Activated CD8-positive, alpha-beta memory T cell treated with anti-CD3 and anti-CD28 coated beads, Interleukin-2, amount 50 U/mL, for 48 hours (primary cell): ENCODE data around the gene GALNT2.

Experiments
- DNase-seq: peaks from one replicate; pipeline ENCODE4 v3.0.0-alpha.2; 2020

GALNT2 gene

DNA sequence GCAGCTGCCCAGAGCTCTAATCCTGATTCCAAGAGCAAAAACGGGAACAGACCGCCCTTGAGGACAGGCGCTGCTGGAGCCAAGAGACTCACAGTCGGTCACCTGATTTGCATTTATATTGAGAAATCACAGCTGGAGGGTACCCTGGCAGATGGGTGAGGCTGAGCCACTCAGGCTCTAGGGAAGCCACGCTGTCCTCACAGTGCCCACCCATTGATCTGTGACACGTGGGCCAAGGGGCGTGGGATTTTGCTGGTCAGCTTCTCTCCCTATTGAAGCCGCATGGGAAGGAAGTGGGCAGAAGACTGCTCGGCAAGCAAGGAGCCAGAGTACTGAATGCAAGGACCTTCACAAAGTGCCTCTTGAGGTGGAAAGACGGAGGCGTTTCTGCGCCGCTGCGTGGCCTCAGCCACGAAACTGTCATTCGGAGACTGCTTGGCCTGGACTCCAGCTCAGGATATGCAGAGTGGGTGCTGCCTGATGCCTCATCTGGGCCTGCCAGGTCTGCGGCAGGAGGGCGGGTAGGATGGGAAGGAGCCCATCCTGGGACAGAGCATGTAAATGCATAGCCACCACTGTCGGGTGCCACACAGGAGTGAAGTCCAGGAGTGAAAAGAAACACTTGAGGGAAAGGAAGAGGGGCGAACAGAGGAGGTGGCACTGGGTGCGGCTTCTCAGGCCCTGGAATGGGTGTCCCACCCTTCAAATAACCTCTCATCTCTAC lies 219.3 kb downstream of the GALNT2 start:
- DNase-seq: no peak

DNA sequence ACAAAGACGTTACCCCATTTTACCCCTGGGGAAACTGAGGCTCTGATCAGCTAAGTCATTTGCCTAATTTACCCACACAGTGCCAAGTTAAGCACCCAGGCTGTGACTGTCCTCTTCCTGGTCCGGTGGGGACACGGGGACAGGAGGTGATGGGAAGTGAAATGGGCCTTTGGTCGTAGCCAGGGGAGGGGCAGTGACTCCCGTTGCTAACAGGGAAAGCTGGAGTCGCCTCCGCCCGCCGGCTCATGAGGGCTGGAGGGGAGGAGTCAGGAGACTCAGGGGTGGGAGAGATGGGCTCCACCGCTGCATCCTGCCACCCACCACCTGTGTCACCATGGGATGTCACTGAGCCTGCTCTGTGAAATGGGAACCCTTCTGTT lies 219.8 kb downstream of the GALNT2 start:
- no peak for DNase-seq

DNA sequence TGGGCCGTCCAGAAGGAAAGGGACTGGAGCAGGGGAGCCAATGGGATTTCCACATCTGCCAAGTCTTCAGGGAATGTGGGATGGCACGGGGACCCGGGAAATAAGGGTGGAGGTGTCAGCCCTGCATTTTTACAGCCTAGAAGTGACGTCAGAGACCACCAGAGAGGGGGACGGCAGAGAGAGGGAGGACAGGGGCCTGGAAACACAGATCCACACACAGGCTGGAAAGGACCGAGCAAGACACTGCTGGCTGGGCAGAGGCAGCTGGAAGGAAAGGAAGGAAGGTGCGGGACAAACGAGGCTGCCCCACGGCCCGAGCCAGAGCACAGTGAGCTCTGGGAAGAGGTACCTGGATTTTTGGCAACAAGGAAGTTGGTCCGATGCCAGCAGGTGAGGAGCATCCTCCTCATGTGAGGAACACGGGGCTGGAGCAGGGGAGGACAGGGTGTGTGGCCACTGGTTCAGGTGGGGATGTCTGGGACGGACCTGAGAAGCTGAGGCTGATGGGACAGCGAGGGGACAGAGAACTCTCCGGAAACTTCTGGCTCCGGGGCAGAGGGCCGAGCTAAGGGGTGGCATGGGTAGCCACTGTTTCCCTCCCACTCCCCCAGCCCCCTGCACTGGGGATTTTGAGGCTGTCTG lies 220.8 kb downstream of the GALNT2 start:
- DNase-seq: no peak

DNA sequence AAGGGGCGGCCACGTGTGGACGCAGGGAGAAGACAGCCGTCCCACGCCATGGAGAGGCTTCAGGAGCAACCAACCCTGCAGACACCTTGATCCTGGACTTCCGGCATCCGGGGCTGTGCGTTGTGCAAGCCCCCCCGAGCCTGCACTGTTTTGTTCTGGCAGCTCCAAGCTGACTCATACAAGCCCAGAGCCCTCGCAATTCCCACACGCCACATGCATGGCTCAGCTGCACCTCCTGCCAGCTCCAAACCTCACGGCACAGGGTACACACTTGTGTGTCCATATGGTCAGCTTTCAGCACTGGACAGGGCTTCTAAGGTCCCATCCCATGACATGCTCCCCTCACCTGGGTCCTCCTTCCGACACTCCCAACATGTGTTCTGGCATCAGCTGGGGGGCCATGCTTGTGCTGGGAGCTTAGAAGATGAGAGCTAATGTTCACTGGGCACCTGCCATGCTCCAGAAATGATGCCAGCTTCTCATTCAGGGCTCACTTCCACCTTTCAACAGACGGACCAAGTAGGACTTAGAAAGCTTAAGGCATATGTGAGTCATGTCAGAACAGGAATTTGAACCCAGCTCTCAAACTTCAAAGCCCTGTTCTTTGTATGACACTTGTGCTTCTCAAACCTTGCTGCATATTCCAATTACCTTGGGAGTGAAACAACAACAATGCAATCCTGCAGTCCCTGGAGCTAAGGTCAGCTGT lies 221.8 kb downstream of the GALNT2 start:
- DNase-seq: no peak

DNA sequence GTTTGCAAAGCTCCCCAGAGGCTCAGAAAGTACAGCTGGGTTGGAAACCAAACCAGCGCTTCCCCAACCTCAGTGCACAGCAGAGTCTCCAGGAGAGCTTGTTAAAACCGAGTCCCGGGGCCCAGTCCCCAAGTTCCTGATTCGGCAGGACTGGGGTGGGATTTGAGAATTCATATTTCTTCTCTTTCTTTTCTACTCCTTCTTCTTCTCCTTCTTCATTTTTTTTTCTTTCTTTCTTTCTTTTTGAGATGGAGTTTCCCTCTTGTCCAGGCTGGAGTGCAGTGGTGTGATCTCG lies 222.3 kb downstream of the GALNT2 start:
- DNase-seq: no peak

DNA sequence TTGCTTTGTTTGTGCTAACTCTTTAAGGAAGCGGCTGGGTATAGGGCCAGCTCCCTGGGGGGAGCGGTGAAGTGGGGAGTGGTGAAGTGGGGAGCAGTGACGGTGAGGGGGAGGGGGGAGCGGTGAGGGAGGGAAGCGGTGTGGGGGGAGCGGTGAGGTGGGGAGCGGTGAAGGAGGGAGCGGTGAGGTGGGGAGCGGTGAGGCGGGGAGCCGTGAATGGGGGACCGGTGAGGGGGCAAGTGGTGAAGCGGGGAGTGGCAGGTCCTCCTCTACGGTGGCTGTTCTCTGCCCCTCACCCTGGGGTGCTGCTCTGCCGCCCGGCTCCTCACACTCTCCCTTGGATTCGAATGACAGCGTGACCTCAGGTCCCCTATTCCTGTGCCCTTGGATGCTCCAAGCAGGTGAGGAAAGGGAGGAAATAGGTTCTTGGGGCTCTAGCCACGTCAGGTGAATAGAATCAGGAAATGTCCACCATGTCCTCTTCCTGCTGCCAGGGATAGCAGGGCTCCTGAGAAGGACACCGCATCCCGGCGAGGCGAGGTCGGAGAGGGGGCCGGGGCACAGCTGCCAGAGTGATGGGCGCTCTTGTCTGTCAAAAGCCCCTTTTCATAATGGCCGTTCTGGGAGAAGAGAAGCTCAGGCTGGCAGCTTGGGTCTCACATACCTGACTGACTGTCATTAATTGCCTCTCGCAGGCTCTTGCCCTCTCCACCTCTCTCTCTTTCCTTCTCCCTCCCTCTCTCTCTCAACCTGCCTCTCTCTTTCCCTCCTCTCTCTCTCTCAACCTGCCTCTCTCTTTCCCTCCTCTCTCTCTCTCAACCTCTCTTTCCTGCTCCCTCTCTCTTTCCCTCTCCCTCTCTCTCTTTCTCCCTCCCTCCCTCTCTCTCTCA lies 224.9 kb downstream of the GALNT2 start:
- DNase-seq: no peak

DNA sequence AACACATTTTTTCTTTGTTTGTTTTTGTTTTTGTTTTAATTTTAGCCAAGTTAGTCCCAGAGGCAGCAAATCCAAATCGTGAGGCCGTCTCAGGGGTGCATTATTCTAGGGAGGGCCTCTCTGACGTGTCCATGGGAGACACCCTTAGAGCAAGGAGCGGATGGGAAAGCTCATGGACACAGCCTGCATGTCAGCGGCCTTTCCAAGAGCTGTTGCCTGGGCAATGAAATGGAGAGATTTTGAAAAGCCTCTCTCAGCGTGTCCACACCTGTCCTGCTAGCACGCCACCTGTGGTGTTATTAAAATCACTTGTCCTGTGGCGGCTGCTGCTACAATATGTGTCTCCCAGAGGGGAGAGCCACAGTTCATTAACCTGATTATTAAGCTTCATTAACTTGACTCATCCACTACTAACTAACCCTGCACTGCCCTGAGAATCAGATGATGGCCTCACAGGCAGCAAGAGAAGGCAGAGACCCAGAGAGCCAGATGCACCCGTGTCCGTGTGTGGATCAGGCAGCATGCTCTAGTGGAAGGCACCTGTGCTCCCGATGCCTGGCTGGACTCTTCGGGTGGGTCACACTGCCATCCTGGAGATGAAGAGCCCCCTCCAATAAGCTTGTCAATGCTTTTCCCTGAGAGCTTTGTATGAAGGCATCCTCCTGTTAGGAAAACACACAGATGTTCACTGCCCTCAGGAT lies 225.8 kb downstream of the GALNT2 start:
- DNase-seq: no peak

DNA sequence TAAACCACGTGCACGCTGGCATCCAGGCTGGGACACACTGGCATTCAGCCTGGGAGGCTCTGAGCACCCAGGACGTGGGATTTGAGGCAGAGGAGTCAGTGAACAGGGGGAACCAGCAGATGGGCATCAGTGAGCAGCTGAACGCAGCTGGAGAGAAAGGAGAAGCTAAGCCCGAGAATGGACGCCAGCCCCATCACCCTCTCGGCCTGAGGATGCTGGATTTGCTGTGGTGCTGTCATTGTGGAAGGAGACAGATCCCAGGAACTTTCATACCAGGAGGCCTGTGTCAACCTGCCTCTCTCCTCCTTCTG lies 226.3 kb downstream of the GALNT2 start:
- DNase-seq: no peak

DNA sequence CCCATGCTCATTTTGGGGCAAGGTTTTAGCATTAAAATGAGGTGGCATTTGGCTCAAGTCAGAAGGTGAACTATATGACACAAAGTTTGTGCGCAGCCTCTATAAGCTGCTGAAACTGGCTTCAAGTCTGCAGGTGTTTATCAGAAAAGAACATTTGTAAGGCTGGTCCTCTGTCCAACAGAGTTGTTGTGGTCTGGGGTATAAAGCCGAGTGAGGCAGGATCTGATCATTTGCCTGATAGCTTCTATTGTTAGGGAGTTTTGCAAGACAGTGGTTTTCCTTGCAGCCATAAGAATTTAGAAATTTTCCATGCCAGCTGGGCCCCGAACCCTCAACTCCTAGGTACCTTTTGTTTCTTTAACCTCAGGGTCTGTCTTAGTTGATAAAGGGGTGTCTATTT lies 228.3 kb downstream of the GALNT2 start:
- no peak for DNase-seq

DNA sequence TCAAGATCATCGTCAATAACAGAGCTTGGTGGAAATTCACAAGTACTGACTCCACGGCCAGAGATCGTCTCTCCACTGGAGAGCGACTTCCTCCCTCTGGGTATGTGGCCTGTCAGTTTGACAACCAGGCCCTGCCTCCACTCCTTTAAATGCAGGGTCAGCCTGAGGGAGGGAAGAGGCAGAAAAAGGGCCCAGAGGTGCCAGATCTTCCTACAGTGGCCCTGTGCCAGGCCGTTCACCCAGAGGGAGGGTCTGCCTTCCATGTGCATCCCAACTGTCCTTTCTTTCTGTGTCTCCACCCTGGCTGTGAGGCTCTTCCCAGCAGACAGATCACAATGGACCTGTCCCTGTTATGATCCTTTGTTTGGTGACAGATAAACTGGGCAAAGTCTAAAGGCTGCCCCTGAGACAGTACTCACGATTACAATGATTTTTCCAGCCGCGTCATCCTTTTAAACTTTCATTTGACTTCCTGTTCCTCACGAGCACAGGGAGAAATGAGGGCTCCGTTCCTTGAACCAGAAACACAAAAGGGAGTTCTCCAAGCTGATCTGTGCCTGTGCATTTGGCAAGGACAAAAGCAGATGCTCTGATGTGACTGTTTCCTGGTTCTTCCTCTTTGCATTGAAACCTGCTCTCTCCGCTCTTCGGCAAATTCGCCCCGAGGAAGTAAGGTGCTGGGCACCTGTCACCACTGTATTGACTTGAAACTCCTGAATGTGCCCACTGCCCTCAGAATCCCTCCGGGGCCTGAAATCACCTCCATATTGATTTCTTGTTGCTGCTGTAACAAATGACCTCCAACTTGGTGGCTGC lies 232.4 kb downstream of the GALNT2 start:
- no peak for DNase-seq

DNA sequence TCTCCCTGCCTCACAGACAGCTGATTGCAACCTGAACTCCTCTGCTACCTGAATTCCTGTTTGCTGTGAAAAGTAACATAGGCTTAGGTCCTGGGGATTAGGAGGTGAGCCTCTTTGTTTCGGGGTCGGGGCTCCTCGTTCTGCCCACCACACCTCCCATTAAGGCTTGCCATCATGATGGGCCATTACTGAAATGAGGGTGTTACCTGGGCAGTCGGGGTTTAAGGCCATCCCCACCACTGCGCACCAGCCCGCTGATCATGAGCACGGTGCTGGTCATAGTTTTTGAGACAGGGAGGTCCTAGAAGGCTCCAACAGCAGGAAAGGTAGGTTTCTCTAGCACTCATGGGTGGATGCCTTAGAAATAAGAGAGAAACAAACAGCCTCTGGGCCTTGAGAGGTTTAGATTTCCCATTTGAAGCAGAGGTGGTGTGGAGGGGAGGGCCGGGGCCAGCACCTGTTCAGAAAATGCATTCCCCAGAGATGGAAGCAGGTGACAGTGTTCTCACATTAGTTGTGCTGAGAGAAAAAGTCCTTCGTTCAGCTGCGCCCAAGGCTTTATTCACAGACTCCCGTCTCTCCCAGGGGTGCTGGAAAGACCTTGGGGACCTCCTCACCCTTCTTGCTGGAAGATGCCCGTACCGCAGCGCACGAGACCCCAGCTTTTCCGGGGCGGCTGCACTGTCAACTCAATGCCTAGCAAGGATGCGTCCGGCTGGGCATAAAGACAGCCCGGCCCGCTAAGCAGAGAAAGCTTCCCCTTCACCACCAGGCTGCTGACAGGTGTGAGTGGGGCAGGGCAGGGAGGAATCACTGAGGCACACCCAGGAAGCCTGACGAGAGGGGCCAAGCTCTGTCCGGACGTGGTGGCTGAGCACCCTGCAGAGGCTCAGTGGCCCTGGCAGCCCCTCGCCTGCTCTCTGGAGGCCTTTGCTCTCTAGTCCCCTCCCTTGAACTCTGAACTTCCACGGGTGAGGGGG lies 233.6 kb downstream of the GALNT2 start:
- no peak for DNase-seq

DNA sequence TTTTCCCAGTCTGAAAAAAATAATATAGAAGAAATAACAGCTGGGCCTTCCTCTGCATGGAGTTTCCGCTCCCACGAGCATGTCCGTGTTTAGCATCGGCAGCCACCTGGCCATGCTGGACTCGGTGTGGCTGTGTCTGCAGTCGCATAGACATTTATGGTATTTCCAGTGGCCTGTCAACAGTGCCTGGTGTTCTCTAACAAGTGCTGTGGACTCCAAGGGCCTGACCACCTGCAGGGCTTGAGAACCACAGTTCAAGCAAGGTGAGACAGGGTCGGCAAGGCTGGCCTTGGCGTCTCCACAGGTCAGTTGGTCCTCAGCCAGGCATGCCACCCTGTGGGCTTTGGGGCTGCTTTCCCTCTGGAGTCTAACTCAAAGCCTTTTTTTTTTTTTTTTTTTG lies 234.3 kb downstream of the GALNT2 start:
- no peak for DNase-seq

DNA sequence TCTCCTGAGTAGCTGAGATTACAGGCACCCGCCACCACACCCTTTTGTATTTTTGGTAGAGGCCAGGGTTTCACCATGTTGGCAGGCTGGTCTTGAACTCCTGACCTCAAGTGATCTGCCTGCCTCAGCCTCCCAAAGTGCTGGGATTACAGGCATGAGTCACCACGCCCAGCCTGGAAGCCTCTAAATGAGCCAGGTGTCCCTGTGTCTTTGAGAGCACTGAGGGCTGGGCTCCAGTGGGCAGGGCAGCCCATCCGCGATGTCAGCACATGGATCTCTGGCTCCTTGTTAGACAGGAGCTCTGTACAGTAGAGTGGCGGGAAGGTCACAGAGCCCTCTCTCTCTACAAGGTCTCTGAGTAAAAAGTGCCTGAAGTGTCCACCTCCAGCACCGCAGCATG lies 234.8 kb downstream of the GALNT2 start:
- DNase-seq: no peak

DNA sequence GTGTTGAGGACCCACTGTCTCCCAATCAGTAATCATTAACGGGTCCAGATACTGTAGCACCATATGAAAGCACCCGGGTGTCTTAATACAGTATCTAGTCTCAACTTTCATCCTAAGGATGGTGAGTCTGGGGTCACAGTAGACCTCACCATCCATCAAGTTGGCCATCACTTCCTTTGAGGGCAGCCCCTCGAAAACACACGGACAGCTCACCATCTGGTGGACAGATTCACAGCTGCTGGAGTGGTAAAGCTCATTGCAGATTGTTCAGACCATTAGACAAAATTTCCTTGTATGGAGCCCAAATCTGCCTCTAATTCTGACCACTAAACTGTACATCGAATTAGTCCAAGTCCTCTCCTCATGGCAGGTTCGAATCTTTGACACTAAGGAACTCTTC lies 236.0 kb downstream of the GALNT2 start:
- no peak for DNase-seq

DNA sequence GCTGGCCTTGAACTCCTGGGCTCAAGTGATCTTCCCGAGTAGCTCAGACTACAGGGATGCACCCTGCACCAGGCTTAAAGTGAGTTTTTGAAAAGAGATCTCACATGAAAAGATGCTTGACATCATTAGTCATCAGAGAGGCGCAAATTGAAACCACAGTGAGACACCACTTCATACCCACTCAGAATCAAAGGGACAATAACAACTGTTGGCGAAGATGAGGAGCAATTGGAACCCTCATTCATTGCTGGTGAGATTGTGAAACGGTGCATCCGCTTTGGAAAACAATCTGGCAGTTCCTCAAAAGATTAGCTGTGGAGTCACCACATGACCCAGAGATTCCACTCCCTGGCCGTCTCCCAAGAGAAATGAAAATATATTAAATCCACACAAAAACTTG lies 236.8 kb downstream of the GALNT2 start:
- no peak for DNase-seq

DNA sequence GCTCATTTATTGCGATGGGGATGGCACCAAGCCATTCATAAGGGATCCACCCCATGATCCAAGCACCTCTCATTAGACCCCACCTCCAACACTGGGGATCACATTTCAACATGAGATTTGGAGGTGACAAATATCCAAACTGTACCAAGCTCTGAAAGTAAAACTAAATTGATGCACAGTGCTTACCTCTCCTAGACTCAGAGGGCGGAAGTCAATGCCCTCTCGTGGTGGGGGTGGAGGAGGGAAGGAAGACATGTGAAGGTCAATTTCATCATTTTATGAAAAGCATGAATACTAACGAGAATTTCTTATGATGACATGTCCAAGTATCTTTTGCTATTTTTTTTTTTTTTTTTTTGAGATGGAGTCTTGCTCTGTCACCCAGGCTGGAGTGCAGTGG lies 239.1 kb downstream of the GALNT2 start:
- DNase-seq: no peak

DNA sequence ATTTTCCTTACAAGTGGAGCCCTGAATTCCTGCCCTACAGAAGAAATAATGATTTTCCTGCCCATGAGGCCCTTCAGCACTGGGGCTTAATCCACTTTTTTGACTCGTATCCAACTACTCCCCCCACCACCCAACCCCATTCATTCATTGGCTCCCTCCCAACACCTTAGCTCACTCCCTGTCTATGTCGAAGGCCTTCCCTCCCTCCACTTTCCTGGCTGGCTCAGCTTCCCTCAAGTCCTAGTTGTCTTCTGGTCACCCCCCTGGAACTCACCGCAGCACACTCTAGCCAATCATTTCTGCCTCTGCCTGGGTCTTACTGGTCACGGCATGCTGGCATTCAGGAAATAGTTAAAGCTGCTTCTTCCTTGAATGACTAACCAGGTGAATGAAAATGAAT lies 240.2 kb downstream of the GALNT2 start:
- DNase-seq: no peak

DNA sequence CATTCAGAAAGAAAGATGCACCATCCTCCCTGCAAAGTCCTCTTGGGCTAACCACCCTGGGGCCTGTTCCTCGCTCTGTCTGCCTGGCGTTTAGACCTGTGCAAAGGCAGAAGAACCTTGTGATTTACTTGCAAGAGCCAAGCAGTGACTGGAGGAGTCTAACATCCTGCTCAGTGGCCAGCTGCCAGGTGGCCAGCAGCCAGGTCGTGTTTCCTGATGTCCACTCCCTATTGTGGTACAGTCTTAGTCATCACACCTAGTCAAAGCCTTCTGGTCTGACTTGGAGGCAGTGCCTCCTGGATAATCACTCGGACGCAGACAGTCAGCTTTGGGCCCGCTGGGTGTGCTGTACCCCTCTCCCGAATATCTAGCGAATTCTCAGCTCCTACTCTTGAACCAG lies 241.0 kb downstream of the GALNT2 start:
- no peak for DNase-seq

DNA sequence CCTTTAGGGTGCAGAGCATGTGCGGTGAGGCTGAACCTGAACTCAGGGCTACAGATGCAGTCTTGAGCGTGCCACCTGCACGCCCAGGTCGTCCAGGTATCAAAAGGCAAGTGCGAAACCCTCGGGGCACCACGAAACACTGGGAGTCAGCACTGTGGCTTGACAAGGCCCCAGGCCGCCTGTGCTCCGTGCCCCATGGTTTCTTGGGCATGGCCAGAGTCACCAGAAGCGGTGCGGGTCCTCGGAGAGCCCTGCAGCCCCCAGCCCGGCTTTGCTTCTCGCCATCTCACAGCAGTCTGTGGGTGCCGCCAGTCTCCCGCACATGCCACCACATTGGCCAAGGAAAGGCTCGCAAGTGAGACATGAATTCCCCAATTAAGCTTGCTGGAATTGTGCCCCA lies 241.8 kb downstream of the GALNT2 start:
- DNase-seq: no peak

DNA sequence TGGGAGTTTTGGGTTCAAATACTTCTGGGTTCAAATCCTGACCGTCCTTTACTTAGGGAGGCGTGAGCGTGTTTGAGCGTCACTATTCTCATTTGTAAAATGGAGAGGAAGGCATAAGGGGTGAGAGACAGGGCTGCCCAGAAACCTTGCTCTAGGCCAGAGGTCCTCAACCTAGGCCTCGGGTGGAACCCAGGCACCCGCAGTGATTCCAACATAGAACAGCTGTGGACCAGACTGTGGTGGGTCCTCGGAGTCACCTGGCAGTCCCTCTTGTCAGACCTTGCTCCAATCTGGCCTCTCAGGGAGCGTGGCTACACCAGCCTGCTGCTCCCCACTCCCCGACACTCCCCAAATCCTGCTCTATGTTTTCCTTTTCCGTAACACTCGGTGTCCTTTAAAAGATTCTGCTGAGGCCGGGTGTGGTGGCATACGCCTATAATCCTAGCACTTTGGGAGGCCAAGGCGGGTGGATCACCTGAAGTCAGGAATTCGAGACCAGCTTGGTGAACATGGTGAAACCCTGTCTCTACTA lies 242.7 kb downstream of the GALNT2 start:
- DNase-seq: no peak
